GF-D8 (cell line): ENCODE data around the gene MAML3.

Experiments used
- DNase-seq: peaks from one replicate; lab custom pipeline; 2025; lab: John Stamatoyannopoulos, UW

The MAML3 gene

DNA sequence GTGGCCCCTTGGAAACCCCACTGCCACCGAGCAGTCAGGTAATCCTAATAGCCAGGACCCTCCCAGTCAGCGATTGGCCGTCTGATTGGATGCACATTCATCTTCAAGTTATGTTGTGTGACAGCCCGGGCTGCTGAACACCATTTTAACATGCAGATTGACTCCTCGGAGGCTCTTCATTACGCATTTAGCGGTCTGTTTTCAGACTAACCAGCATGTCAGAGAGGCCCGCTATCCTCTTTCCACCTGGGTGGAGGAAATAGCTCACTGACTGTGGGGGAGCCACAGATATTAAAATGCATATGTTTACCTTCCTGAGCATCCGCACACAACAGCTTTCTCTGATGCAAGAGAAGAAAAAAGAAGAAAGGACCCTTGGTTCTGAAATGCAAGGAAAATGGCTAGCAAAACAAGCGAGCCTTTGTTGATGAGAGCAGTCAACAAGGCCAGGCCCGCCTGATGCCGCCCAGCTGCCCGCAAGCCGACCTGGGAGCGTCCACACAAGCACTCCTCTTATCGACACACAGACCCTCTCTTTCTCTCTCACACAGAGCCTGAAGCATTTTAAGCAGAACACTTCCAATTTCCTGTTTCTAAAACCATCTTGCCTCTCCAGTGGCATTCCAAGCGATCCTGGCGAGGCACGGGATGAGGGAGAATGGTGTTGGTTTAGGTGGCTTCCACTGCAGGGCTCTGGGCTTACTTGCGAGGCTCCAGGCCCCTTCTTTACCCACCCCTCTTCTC is 370.1 kb downstream of the MAML3 start:
- no peak for DNase-seq

DNA sequence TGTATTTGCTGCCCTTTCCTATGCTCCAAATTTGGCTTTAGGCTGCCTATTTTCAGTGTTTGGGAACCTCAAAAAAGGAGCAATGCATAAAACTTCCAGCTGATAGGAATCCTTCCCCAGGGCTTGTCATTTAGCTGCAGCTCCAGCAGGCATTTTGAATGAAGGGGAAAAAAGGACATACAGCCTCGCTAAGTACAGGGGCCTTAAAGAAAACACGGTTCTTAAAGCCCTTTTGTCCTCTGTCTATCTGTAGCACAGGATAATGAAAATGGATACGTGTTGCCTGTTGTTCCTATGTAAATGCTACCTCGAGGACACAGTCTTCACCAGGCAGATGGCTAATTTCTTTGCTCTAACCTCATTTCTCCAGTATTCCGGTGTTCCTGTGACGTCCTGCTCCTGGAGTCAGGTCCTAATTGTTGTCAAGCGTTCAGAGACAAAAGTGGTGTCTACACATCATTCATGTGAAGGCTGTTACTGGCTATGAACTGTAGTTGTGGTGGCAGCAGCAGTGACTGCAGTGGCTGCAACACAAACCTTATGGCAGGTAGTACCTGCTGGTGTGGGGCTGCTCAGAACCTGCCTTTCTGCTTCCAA is 371.0 kb downstream of the MAML3 start:
- no peak for DNase-seq

DNA sequence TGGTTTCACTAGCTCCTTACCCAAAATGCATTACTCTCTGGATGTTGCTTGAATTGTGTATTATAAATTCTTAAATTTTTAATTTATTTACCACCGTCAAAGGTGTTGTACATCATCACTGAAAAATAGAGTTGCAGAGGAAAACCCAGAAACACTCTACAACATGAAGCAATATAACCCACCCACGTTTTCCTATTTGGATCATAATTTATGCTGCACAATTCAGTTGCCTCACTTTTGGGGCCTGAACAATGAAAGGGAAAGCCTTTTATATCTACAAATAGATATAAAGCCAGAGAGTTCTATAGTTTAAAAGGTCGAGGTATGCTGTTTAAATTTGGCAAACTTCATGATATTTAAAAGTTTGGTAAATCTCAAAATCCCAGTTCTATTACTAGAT is 372.9 kb downstream of the MAML3 start:
- DNase-seq, result no peak

DNA sequence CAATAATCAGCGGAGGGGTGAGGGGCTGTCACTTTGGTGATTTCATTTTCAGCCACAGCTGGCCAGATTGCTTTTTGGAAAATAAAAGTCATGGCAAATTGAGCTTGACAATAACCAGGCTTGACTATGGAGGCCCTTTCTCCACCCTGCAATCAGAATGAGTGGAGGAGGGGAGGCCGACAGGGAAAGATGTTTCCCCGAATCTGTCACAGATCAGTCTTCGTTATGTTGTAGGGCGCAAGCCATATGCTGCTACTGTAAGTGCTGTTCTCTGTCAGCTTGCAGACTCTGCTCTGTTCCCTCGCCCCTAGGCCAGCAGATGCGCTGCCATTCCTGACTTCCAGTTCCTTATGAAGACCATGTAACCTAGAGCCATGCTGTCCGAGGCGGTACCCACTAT is 374.3 kb downstream of the MAML3 start:
- no peak for DNase-seq

DNA sequence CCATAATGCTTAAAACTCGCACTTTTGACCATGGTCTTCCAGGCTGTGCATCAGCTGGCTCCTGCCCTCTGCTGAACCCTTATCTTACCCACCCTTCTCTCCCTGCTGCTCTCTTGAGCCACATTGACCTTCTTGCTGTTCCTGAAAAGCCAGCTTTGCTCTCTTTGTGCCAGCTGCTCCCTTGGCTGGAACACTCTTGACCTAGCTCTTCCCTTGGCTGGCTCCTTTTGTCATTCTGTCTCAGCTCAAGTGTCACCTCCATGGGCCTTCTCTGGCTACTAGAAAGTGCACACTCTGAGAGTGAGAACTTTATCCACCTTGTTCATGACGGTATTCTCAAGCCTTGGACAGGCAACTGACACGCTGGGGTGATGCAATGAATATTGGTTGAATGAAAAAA is 376.2 kb downstream of the MAML3 start:
- no peak for DNase-seq

DNA sequence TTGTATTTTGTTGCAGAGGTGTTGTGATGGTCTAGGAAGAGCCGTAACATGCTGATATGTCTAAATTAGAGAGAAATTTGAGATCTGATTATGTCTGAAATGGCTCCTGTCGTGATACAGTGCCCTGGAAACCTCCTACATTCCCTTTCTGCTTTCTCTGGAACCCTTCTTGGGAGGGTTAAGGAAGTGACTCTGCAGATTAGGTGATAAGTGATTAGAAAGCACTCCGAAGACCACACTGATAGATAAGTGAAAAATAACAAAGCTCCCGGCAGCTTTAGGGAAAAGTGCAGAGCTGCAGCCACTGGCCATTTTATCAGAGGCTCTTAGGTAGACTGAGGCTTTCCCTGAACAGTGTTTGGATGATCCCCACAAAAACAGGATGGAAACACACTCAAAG is 377.7 kb downstream of the MAML3 start:
- no peak for DNase-seq

DNA sequence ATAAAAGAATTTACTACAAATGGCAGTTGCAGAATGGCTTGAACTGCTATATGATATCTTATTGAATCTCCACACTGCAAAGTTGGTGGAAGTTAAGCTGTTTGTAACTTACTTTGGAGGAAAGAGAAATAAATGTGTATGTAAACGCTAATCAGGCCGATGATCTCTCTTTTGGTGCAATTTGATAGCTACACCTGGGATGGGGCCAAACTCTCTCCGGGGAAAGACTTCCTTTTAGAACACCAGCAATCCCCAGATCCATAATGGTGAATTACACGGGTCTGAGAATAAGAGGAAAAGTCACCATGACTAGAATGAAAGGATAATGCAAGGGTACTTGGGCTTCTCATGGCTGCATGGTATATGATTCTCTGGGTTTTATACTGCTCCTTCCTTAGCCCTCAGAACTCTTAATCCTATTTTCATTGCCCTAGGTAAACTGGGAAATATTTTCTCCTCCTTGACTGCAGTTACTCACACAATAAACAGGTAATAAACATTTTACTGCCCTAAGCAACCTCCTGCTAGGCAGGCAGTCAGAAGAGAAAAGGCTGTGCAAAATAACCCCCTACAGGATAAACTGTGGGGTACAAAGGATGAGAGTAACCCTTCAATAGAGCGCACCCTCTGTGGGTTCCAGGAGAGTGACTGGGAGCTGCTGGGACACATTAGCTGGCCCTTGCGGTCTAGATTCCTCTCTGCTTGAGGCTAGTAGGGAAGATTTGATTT is 379.1 kb downstream of the MAML3 start:
- DNase-seq, result no peak

DNA sequence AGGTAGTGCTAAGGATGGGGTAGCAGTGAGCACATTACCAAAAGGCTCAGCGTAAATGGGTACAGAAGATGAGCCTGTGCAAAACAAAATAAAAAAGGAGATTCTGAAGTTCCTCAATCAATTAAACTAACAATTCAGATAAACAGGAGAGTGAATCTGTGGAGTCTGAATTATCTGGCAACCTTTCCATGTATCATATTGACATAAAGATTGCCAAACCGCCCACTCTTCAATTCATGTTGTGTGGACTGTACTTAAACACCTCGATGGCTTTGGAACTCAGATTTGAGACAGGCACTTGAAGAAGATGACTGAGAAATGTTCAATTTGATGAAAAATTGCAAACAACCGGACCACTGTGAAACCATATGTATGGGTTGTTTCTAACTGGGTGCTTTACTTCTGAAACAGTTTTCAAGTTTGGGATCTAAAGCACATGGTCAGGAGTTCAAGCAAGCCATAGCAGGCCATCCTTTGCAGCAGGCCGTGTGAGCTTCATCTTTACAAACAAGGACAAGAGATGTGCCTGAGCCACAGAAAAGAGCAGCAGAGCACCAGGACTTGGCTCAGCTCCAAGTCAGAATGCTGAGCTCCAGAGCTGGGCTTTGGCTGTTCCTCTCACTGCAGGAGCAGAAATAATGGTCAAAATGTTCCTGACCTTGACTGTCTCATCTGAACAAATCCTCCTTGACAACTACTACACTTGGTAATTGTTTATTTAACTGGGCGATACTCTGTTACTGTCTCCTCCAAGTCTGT is 380.2 kb downstream of the MAML3 start:
- DNase-seq, result no peak

DNA sequence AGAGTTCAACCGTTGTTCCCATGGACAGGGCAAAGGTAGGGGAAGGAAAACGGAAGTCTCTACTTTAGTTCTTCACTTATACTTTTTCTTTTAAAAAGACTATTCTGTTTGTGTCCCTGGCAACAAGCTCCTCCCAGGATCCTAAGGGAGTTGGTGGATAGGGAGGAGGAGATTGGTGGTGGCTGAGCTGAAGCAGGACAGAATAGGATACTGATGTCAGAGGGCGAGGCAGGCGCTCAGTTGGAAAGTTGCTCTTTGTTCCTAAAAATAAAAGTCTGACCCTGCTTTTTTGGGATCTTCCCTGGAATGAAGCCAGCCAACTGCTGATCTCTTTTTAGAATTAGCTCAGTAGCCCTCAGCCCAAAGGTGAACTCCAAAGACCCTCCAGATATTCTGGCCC is 383.6 kb downstream of the MAML3 start:
- DNase-seq, result no peak

DNA sequence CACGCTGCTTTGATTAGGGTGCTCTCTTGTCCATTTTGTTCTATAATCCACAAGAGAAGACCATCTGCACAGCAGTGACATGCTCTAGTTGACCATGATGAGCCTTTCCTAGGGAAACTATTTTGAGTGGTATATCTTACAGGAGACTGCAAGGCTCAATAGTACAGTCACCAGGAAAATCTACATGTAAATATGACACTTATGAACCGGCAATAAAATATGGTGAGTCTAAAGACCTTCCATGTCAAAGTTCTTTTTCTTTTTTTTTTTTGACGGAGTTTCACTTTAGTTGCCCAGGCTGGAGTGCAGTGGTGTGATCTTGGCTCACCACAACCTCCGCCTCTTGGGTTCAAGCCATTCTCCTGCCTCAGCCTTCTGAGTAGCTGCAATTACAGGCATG is 384.6 kb downstream of the MAML3 start:
- no peak for DNase-seq

DNA sequence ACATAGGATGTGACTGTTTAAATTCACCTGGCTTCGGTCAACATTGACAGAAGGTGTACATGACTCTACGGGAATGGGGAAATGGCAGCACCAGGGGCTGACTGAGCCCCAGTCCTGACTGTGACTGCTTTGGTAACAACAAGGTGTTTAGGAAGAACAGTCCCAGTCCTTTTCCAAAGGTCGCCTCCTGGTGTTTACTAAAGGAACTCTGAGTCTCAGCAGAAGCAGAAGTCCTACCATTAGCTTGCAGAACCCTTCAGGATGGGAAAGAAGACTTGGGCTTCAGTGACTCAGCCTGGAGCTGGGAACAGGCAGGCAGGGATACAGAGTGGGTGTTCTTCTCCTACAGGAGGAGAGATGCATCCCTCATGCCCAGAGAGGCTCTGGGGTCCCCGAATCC is 385.1 kb downstream of the MAML3 start:
- no peak for DNase-seq

DNA sequence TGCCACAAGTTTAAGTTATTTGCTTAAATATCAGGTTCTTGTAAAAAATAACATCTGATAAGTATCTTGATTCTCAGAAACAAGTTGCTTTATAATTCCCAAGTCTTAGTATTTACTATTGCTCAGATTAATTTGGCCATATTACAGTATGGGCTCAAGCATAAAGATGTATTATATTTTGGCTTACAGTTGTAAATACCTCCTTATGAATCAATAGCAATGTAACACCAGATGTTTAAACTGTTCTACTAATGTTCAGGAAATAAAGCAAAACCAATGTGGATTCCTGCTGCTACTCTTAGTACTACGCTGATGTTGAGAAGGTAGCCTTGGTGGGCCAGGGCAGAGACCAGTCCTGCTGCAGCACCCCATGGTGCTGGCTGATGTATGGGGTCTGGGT is 385.6 kb downstream of the MAML3 start:
- no peak for DNase-seq

DNA sequence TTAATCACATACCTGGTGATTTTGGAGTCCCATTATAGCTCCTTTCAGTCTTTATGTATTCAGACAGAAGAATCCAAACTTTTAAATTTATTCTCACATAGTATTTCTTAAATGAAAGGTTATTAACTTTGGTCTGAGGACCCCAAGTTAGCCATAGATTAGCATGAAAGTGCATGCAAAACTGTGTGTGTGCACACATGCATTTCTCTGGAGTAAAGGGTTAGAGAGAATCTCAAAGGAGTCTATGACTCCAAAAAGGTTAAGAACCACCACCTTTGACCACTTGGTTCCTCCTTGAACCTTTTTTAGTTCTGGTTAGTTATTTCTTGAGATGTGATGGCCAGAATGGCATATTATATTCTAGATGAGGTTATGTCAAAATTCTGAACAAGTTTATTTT is 386.4 kb downstream of the MAML3 start:
- no peak for DNase-seq

DNA sequence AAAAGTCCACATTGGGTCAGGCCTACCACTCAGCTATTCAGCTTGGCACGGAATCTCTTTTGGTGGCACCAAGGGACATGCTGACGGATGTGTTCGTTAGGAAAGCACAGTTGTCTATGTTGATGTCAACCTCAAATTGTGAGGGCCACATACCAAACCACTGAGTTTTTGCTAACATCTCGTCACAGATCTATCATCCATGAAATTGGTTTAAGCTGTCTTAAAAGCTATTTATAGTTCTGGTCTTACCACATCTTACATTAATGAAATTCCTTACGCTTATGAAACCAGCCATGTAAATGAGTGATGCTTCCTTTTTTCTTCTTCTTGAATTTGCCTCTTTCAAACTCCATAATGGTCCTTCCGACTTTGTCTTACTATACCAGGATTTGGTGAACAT is 386.8 kb downstream of the MAML3 start:
- DNase-seq, result no peak

DNA sequence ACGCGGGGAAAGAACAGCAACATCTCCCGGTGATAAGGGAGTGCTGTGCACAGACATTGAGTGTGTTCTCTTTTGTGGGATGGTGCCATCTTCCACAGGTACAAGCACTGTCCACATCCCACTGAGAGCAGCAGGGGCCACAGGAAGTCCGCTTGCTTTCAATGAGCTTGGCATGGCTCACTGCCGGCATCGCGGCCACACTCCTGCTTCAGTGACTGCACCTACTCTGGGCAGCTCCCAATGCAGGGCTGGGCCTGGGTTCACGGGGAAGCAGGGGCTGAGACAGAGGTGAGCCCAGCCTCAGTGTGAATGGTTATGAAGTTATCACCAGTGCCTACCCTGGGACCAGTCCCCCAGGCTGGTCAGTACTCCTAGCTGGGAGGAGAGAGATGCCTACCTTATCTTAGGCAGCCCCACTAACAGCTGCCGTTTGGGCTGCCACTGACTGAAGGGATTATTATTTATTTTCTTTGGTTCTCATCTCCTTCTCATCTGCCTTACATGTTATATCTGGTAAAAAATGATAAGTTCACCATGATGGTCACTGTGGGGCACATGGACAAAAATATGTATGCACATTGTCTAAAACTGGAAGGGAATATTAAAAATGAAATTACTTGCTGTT is 389.2 kb downstream of the MAML3 start:
- DNase-seq, result no peak

DNA sequence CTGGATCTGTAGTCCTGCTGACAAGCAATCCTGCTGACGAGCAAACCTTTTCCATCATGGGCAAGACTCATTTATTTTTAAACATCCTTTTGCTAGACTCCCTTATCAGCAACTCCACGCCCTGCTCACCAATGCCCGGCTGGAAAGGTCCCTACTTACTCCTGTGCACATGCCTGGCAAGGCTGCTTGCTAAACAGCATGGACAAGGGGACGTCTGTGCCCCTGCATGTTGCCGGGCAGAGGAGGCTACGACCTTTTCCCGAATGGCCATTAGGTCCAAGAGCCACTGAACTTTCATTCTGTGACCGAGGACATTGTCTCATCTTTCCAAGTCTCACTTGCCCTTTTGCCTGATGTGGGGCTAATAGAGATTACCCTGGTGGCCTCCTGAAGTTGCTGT is 389.8 kb downstream of the MAML3 start:
- DNase-seq, result no peak

DNA sequence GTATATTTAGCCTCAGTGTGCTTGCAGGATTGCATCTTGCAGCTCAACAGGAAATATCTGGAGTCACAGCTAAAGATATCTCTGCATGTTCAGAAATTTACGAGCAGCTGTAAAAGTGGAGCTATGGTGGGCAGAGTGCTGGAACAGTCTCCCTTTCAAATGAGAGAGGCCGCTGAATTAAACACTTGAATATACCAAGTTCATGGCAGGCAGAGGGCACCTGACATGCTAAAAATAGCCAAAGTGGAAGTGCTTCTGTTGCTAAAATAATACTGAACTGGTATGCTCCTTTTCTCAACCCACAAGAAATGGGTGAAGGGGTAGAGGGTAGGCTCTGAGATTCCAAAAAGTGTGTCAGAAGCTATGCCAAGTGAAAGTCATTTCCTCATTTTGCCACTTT is 390.3 kb downstream of the MAML3 start:
- peak; percentile 48 for DNase-seq

DNA sequence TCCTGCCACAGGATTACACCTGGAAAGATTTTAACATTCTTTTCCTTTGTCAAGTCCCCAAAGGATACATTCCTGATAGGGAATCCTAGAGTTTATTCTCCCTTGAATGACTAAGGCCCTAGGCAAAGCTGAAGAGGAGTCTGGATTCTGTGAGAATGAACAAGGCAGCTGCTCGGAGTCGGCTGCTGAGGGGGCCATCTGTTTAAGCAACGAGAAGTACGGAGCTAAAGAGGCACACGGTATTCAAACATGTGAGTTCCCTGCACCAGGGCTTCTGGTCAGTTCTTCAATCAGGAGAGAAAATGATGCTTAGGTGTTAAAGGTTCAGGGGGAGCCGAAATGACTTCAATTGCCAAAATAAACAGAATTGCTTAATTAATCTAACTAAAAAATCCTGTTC is 390.8 kb downstream of the MAML3 start:
- DNase-seq, result no peak

DNA sequence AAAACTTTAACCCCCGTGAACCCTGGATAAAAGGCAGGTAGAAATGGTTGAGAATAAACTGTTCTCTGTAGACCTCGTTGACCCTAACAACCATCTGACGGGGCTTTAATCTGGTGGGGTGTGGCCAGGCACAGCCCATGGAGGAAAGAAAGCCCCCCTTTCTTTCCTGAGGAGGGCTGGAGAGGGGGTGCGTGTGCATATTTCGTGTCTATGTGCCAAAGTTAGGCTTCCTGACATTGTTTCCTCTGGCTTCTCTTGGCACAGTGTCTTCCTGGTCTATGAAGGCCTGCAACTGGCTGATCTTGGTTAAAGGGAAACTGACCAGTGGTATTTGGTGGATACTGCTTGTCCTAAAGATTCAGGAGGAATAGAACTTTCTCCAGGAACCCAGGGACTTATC is 391.3 kb downstream of the MAML3 start:
- no peak for DNase-seq

DNA sequence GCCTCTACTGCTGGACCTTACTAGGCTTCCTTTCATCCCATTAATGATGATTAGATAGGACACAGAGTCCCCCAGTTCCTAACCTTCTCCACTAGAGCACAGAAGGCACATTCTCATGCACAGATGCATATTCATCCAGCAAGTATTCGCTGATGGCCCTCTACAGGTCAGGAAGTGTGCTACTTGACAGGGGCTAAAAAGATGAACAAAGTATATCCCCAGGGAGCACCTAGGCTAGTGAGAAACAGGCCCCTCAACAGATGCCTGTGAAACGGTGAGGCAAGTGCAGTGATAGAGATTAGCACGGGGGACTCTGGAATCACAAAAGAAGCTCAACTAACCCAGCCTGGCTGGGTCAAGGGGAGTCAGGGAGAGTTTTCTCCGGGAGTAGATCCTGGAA is 392.5 kb downstream of the MAML3 start:
- DNase-seq, result peak; percentile 10

DNA sequence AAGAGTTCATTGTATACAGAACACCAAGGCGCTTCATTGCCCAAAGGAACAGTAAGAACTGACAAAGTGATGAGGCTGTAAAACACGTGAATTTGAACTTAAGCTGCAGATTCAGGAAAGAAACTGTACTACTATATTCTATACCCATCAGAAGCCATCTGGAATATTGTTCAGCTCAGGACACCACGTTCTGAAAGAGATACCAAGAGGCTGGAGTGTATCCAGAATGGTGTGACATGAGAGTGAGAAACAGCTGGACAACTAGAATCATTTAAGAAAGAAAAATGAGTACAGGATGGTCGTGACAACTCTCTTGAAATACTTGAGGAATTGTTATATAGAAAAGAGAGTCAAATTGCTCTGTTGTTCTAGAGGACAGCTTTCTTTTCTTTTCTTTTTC is 393.4 kb downstream of the MAML3 start:
- no peak for DNase-seq

DNA sequence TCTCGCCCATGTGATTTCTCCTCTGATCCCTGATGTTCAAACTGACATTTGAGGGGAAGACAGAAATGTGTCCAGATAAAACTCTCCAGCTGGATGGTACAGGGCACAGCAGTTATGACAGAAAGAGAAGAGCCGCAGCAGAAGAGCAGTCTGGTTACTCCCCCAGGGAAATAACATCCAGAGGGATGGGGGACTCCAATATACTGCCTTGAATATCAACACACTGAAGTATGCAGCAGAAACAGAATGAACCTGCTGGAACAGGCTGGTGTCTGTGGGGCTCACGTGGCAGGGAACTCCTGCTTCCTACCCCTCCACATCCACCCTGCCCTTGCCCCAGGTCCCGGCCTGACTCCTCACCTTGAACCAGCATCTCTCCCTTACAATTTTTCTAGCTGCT is 394.9 kb downstream of the MAML3 start:
- DNase-seq, result no peak
